Activated B cell treated with CpG ODN at 0.5 μM for 24 hours (primary cell): ENCODE results near the gene GAL3ST2. TPM values are rescaled to one million over a fixed set of nuclear protein-coding genes. Genes with fewer than 3 reads are reported as not detected.

Experiments used
- ATAC-seq: fragments of 200-7000 bp; cut with Tn5 transposase; one replicate; pipeline ENCODE4 v1.10.0; 2021; ENCODE audit warnings: low read depth, mild to moderate bottlenecking, moderate library complexity
- CTCF ChIA-PET: fragments of 350-600 bp; sonication (Branson Sonifier 250); formaldehyde crosslinking; loops from one replicate; lab custom pipeline; 2021; ENCODE audit warnings: antibody characterized with exemption; lab: Charles Lee
- POLR2A ChIA-PET: fragments of 350-600 bp; sonication (Branson Sonifier 250); formaldehyde crosslinking; loops from one replicate; lab custom pipeline; 2021; ENCODE audit warnings: antibody characterized with exemption; lab: Charles Lee
- DNase-seq: peaks from one replicate; pipeline ENCODE4 v3.0.0; 2022
- H3K27ac Mint-ChIP-seq: one replicate; pipeline ENCODE4 v1.8.0; 2020; ENCODE audit warnings: mixed read lengths
- H3K27me3 Mint-ChIP-seq: one replicate; pipeline ENCODE4 v1.8.0; 2021; ENCODE audit warnings: mixed read lengths
- H3K36me3 Mint-ChIP-seq: one replicate; pipeline ENCODE4 v1.8.0; 2021; ENCODE audit warnings: low read depth, mixed read lengths
- H3K4me1 Mint-ChIP-seq: one replicate; pipeline ENCODE4 v1.8.0; 2021; ENCODE audit warnings: mixed read lengths
- H3K4me3 Mint-ChIP-seq: one replicate; pipeline ENCODE4 v1.8.0; 2020; ENCODE audit warnings: mild to moderate bottlenecking, mixed read lengths
- H3K9me3 Mint-ChIP-seq: one replicate; pipeline ENCODE4 v1.8.0; 2020; ENCODE audit warnings: mixed read lengths
- CTCF ChIP-seq: fragments of 200-600 bp; IDR thresholded peaks from one replicate; pipeline ENCODE4 v1.8.0; 2022; ENCODE audit warnings: antibody characterized with exemption, mild to moderate bottlenecking
- intact Hi-C: fragments of 100-400 bp; cut with micrococcal nuclease; formaldehyde crosslinking; loops from one replicate; pipeline ENCODE4 v1.15.1; 2024
- total RNA-seq: library from RNA; stranded (reverse); gene quantifications from 2 replicates; pipeline ENCODE4 v1.2.3, GENCODE V29; 2022

The GAL3ST2 gene
- total RNA-seq, 1 donor from 2014 or later: not detected

DNA sequence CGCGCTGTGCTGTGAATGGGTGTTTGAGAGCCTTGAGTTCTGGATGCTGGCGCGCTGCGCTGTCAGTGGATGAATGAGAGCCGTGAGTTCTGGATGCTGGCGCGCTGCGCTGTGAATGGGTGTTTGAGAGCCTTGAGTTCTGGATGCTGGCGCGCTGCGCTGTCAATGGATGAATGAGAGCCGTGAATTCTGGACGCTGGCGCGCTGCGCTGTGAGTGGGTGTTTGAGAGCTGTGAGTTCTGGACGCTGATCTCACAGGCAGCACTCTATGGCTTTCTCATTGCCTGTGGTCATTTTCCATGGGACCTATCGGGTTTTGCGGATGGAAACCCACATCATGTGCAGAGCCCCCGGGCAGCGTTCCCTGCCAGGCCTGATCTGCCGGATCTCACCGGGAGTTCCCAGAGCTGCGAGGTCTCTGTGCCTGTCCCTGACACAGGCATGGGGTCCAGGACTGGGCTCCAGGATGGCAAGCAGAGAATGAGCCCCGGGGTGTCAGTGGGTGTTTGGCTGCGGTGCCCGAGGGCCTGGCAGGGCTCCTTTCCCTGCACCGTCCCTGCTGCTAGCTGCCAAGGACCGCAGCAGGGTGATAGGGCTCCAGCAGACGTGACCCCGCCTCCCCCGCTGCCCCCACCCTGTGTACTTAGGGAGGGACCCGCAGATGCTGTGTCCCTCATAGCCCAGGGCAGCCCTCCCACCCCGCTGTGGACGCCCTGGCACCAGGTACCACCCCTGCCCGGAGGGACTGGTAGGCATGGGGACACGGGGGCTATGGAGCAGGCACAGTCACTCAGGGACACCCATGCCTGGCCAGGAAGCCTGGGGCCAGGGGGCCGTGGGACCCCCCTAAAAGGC, 72.4 kb downstream of the GAL3ST2 start:
- intact Hi-C loops: no loop called here
- Mint-ChIP-seq H3K36me3 (no peaks in the 10 kb centered on the region), H3K27ac (no peak overlapping the region), H3K9me3 (no peaks in the 10 kb centered on the region), H3K4me1 (peaks cover 18% of the 10 kb centered on the region), H3K27me3 (no peaks in the 10 kb centered on the region), H3K4me3 (no peak overlapping the region)
- ChIA-PET CTCF (no interaction called here), POLR2A (no interaction called here)
- DNase-seq (no peak), ATAC-seq (no peak)
- no peak for TF ChIP-seq CTCF

- Mint-ChIP-seq H3K27me3 (no peaks in the 10 kb centered on the region), H3K36me3 (no peaks in the 10 kb centered on the region), H3K4me3 (no peak overlapping the region), H3K9me3 (no peaks in the 10 kb centered on the region), H3K4me1 (peaks cover 11% of the 10 kb centered on the region), H3K27ac (no peak overlapping the region)
- ChIA-PET POLR2A (interaction anchor here (0.7 kb wide), 1 partner anchor 10 kb away, joined by 3 read pairs; no protein-coding TSS in a partner anchor), CTCF (no interaction called here)
- DNase-seq (no peak), ATAC-seq (no peak)
- intact Hi-C loops: no loop called here
- TF ChIP-seq CTCF: no peak
Observed at GRCh38 chr2:241849616-241850543, 73.3 kb downstream of the GAL3ST2 start.

GRCh38 chr2:241850544-241851324, 74.1 kb downstream of the GAL3ST2 start:
- Mint-ChIP-seq H3K4me1 (peaks cover 4% of the 10 kb centered on the region), H3K27ac (no peak overlapping the region), H3K4me3 (no peak overlapping the region), H3K27me3 (no peaks in the 10 kb centered on the region), H3K36me3 (no peaks in the 10 kb centered on the region), H3K9me3 (no peaks in the 10 kb centered on the region)
- ATAC-seq (no peak), DNase-seq (no peak)
- CTCF ChIA-PET: no interaction called here
- POLR2A ChIA-PET: interaction anchor here (0.7 kb wide), 1 partner anchor 9 kb away, joined by 3 read pairs; no protein-coding TSS in a partner anchor
- TF ChIP-seq CTCF: no peak
- intact Hi-C loops: no loop called here

DNA sequence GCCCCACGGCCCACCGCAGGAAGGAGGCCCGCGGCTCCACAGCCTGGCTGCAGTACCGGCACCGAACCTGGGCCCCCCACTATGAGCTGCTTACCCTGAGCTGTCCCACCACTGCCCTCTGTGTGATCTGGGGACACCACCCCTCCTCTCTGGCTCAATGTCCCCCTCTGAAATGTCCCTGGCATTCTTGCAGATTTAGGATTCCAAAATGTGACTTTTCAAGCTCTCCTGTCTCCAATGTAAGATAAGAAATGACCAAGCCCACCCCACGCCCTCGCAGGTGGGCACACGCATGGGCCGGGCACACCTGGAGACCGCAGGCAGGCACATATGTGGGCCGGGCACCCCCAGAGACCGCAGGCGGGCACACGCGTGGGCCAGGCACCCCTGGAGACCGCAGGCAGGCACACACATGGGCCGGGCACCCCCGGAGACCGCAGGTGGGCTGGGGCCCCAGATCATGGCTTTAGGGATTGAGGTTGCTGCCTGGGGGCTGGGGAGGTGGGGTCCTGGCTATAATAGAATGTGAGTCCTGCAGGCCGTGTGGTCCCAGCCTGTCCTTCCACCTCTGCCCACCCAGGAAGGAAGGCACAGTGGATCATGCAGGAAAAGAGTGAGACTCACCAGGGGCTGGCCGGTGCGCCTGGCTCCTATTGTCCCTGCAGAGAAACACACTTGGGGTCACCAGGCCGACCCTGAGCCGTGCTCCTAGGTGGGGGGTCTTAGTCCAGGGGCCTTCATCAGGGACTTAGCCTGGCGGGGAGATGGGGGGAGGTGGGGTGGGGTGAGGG, 74.9 kb downstream of the GAL3ST2 start:
- Mint-ChIP-seq H3K4me1 (no peaks in the 10 kb centered on the region), H3K36me3 (no peaks in the 10 kb centered on the region), H3K4me3 (no peak overlapping the region), H3K9me3 (no peaks in the 10 kb centered on the region), H3K27ac (no peak overlapping the region), H3K27me3 (no peaks in the 10 kb centered on the region)
- no peak for ATAC-seq
- no peak for DNase-seq
- no peak for TF ChIP-seq CTCF
- intact Hi-C loops: no loop called here
- ChIA-PET POLR2A (no interaction called here), CTCF (no interaction called here)
